HUDEP-2 (cell line): ENCODE measurements around the gene ROPN1L.
"Not testable (repeated sequence)": the region's sequence is repeated elsewhere in the genome, so short reads cannot be mapped to it uniquely, and the experiment has no call there.

Source experiments
- DNase-seq, 76 experiments: peaks; one replicate each; lab custom pipeline; 2025; ENCODE audit not compliant: unreplicated experiment in 76 of 76; lab: John Stamatoyannopoulos, UW

The ROPN1L gene

DNA sequence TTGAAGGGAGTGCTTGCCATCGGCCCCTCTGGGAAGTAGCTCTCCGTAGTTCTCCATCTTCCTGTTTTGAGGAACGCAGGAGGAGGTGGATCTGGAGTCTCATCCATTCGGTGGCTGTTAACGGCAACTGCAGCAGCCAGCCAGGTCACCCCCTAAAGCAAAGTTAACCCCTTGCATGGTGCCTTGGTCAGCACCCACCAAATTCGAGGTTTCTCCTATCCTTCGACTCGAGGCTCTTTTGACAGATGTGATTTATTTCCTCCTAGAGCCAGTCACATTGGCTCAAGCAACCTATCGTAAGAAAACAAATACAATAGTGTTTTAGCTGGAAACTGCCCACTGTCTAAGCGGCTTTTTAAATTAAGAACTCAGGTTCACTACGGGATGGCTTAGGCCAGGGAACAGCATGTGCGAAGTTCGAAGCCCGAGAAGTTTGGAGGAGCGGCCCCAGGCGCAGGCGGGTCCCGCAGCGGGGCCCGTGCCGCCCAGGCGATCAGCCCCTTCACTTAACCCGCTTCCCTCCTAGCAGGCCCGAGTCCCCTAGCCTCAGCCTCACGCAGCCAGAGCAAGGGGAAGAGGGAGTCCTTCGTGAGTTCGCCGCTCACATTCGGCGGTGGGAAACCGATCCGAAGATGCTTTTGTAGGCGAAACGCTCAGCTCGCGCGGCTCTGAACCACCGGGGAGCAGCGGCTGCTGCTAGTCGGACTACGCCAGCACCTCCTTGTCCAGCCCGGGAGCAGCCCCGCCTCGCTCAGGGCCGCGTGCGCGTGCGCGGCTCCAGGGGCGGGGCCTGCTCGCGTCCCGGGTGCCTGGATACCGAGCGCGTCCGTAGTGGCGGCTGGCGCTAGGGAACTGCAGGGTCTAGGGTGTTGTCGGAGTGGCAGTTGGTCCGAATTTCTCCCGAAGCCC, at the start of gene ROPN1L:
ROPN1L (plus strand) TSS at position 797 of the 909 bp plus-strand sequence. CDS start 289 bp downstream, outside the sequence.
- DNase-seq = peak in 73 of 76 experiments; percentile 7 to 87 (median 66)

DNA sequence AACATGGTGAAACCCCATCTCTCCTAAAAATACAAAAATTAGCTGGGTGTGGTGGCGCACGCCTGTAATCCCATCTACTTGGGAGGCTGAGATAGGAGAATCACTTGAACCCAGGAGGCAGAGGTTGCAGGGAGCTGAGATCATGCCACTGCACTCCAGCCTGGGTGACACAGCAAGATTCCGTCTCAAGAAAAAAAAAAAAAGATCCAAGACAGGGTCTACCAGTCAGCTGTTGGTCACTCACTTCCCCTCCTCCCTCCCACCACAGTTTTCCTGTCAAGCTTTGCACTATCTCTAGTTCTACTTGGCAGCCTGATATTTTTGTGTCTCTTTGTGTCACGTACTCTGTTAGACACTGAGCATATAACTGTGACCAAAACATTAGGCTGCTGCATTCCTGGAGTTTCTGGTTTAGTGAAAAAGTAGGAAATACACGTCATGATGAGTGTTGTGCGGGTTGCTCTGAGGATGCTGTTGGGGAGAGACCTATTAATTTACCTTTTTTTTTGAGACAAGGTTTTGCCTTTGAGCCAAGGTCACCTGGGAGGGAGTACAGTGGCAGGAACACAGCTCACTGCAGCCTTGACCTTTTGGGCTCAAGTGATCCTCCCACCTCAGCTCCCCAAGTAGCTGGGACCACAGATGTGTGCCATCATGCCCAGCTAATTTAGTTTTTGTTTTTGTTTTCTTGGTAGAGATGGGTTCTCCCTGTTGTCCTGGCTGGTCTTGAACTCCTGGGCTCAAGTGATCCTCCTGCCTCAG, 48.9 kb upstream of the ROPN1L start:
- DNase-seq = not testable (repeated sequence)

DNA sequence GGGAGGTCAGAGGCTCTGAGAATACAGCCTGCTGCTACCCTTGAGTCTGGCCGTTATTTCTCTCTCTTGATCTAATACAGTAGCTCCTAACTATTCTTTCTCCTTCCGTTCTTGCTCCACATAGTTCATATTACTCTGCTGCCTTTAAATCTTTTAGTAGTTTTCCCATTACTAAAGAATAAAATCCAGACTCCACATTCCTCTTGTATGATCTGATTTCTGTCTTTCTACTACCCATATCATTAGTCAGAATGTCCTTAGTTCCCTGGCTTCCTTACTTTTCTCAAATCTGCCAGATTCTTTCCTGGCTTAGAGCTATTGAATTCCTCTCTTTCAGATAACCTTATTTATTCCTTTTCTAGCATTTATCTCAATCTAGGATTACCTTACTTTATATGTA, 48.2 kb upstream of the ROPN1L start:
- DNase-seq = no peak

DNA sequence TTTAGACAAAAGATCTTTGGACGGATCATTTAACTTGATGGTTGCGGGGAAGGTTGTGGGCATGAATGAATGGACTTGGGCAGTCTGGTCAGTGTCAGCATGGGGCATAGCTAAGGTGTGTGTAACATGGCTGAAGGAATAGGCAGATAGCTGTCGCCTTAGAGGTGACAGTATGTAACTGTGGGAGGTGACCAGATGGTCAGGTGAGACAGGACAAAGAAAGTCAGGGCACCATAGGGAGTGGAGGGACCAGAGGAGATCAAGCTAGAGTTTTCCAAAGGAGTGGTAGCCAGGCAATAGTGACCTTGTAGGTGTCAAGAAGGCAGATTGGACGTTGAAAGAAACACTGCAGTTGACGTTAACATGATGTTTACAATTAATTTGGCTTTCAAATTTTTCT, 45.1 kb upstream of the ROPN1L start:
- no peak for DNase-seq

DNA sequence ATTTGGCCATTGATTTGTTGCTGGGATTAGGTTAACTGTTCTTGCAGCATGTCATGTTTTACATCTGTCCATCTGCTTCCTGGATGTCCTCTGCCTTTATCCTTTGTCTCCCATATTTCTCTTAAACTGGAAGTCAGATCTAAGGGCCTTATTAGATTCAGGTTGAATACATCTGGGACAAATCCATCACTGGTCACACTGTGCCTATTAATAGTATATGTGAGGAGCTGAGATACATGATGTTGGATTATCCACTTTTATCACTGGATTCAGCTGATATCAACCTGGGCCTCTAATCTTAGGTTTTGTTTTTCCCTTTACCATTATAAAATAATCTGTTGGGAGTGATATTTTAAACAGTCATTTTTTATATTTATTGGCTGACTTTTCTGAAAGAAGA, 41.8 kb upstream of the ROPN1L start:
- no peak for DNase-seq

DNA sequence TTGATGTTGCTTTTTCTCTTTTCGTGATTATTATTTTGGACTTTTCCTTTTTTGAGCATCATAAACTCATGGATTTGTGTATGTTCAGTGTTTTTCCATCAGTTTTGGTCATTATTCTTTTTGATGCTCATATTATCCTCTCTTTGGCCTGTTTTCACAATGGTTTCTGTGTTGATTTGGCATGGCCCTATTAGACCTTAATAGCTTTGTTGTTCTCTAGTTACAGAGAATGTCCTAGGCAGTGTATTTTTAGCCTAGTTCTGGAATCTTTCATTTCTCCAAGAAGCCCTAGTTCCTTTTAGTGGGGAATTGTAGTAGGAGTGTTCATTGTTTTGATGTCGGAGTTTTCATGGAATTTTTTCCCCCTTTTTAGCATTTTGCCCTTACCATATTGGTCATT, 41.3 kb upstream of the ROPN1L start:
- no peak for DNase-seq

DNA sequence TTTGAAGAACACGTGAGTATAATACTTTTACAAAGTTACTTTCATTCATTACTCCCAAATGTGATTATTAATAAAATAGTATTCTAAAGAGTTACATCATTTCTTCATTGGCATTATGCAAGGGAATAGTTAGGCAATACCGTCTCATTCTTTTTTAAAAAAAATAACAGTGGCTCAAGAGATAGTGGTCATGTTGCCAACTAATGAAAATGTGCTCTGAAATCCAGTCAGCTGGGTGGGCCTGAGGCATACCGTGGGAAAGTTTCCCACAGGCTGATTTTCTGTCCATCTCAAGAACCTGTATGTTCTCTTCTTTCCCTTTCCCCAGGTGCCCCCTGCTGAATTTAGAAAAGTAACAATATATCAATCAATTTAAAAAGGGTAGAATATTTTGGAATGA, 40.8 kb upstream of the ROPN1L start:
- DNase-seq = no peak

DNA sequence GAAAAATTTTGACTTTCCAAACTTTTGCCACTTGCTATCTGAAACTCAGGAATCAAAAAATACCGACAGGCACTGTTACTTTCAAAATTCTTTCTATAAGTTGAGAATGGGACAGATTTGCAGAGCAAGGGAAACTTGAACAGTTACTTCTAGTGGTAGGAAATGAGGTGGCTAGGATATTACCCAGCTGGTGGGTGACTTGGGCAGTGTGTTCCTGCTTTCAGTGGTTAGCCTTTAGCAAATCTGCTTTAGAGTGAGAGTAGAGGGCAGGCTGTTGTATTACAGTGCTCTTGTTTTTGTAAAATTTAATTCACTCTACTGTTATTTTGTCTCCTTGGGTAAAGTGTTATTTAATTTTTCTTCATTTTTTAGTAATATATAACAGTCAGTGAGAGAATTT, 40.2 kb upstream of the ROPN1L start:
- no peak for DNase-seq

DNA sequence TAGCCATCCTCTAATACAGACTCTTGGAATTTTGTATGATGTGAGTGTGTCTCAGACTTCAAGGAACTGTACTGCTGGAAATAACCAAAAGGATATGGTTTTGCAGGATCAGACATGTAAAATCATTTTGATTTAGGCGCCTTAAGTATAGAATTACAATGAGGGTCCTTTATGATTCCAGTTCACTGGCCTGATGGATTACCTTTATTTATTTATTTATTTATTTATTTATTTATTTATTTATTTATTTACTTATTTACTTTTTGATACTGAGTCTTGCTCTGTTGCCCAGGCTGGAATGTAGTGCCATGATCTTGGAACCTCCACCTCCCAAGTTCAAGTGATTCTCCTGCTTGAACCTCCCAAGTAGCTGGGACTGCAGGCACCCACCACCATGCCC, 37.9 kb upstream of the ROPN1L start:
- no peak for DNase-seq

DNA sequence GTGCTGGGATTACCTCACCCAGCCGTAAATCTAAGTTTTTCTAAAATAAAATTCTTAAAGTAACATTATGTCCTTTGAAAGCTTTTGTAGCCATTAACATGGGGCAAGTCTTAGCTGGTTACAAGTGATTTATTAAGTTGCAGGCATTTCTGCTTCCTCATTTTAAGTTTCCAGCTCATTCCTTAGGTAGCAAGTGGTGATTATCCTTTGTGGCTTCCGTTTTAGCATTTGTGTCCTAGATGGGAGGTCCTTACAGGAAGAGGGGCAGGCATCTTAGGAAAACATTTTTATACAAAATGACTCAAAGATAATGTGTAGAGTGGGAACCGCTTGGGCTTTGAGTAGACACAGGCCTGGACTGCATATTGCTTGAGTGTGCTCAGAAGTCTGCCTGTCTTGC, 35.0 kb upstream of the ROPN1L start:
- no peak for DNase-seq

DNA sequence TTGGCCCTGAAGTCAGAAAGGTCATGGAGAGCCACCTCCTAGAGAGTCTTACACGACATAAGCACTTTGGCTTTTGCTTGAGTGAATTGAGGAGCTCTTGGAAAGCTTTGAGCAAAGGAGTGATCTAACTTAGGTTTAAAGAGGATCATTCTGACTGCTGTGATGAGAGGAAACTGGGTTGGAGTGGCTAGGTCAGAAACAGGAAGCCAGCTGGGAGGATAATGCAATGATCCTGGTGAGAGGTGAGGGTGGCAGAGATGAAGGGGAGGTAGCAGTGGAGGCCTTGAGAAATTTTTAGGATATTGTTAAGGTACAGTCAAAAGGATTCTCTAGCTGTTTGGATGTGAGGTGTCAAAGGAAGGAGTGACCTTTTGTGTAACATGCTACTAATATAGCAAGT, 32.2 kb upstream of the ROPN1L start:
- no peak for DNase-seq

DNA sequence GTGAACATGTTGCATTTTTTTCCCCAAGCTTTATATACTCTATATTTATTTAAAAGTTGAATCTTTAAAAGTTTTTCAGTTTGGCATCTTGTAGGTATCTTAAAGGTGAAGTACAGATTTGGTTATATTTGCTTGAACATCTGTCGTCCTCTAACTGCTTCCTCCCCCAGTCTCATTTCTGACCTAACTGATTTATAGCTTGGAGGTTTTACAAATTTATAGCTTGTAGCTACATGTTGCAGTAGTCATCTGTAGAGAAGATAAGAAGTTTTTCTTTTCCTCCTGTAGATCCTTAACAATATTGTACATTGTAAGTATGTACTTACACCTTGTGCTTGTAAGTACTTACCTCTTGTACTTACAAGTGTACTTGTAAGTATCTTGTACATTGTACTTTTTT, 31.0 kb upstream of the ROPN1L start:
- no peak for DNase-seq

DNA sequence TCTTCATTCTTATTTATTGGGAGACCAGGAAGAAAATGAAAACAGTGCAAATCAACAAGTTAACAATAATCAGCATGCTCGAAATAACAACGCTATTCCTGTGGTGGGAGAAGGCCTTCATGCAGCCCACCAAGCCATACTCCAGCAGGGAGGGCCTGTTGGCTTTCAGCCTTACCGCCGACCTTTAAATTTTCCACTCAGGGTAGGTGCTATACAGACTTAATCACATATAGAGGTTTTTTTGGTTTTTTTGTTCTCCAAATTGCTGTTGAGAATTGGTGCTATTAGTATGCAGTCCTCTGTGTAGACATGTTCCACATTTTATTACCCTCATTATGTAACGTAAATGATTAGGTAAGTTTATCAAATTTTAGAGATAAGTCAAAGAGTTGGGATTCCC, 30.3 kb upstream of the ROPN1L start:
- no peak for DNase-seq

DNA sequence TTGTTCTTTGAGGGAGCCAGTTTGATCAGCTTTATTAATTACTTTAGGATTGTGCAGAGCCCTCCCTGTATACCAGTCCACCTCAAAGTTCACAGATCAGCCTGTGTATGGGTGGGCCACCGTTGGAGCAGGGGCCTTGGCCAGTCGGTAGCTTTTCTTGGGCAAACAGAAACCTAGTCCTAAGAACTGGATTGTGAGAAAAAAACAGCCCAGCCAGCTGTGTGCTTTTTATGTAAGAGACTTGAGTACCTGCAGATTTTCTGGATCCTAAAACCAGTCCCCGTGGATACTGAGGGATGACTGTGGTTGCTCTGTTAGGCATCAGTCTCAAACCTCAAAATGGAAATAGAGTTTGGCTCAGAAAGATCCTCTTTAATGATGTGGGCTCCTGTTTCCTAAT, 24.8 kb upstream of the ROPN1L start:
- DNase-seq = no peak

DNA sequence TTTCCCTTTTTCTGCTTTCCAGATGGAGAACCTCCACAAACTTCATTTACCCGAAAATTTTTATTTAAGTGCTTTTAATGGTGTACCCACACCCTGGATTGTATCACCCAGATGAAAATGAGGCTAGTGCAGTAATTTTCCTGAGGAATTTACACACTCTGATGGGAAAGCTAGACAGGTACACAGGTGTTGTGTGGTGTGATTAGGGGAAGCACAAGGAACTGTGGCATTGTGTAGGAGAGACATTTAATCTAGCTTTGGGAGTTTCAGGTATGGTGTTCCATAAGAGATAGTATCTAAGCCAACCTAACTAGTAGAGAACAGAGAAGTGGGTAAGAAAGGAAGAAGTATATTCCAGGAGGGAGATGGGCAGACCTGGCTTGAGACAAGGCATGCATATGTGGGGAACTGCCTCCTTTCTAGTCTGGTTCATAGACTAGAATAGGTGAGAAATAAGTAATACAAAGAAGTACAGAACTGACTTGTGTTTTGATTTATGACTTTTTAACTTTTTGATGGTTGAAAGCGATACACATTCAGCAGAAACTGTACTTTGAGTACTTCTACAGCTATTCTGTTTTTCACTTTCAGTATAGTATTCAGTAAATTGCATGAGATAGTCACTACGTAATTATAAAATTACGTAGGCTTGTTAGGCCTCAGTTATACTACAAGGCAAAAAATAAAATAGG, 22.9 kb upstream of the ROPN1L start:
- no peak for DNase-seq

DNA sequence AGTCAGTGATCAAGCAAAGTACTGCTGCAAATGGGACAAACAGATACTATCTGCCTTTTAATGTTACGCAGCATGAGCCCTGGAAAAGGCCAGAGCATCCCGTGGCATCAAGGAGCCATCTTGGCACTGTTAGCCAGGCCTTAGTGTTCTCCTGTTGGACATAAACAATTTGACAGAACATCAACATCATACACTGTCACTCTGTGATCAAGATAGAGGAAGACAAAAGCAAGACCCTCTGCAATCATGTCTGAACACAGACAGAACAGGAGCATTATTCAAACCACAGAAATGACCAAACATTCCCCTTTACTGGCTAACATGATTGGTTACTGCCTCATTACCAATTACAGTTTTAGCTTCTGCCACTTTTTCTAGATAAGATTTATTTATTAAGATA, 21.2 kb upstream of the ROPN1L start:
- no peak for DNase-seq

DNA sequence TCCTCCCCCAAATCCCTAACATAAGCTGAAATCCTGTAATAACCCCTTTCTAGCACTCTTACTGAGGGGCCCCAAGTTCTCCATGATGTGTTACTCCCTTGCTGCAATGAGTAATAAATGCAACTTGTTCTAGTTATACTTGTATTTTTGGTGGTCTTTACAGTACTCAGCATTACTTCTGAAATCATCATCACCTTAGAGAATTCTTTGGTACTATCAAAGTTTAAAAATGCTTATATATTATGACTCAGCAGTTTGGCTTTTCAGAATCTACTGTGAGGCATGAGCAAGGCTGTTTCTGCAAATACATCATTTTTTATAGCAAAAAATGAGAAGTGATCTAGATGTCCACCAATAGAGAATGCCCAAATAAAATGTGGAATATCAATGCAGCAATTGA, 20.7 kb upstream of the ROPN1L start:
- DNase-seq = no peak

DNA sequence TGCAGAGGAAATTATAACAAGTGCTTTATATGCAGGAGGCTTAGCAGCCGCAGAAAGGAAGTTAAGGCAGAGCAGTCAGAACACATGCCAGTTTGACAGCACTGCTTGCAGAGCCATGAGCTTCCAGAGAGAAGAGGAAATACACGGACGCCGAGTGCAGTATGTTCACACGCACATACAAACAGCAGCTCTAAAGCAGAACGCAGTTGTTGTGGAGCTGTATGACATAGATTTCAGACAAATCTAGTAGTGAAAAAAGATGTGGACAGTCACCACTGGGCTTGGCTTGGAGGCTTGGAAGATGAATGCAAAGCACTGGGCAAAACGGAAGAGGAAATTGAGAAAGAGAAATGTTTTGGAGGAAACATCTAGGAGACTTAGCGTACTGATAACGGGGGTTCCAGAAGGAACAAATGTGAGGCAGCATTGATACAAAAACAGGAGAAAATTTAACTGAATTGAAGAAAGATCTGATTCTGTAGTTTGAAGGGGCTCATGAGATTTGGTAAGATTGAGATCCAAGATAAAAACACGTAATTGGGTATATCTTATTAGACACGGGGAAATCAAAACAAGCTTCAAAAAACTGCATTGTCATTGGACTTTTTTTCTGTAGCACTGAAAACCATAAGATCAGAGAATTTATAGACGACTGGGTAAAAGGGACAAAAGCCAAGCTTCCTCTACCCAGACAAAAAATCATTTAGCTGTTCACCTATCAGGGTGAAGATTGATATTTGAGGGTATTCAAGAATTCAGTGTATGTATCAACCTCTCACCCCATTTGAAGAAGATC, 19.6 kb upstream of the ROPN1L start:
- DNase-seq = no peak

DNA sequence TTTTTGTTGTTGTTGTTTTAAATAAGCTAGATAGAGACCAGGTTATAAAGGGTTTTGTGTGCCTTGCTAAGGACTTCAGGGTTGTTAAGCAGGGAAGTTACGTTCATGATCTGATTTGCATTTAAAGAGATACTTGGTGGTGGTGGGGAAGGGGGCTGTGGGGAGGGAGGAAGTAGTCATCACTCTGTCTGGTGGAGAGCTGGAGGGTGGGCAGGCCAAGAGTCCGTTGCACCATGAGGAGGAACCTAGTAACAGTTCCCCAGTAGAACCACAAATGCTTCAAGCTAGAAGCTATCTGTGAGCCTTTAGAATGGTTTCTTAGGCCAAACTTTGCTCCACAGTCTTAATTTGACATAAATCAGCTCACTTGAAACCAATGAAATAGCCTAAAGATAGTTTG, 18.7 kb upstream of the ROPN1L start:
- no peak for DNase-seq

DNA sequence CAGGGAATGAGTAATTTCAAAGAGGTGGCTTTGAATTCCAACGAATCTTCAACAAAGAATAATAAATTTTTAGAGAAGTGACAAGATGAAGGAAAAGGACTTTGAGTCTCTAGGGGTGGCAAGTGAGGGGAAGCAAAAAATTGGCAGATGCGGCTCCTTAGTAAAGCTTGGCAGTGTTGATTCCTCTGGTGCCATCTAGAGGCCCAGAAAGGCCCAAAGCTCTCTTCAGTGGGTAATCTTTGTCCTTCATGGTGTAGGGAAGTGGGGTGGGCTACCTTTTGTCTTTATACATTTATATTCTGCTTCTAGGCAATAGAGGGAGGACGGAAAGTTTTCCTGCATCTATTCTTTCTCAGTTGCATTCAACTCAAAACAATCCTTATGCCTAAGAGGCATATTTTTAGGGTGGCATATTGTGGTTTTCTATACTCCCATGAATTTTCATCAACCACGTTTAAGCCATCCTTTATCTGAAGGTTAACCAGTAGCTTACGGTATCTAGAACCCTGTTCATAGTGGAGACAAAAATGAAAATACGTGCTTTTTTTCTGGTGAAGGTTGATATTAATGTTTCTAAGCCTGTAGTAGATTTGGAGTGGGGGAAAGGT, 17.5 kb upstream of the ROPN1L start:
- peak in 22 of 76 experiments; percentile 1 to 46 (median 13) for DNase-seq
